Right lobe of liver (tissue), 4 donors: ENCODE results near the gene TMEM138.

ENCODE experiments used
- POLR2A ChIP-seq: fragments of 450-650 bp; IDR thresholded peaks from one replicate; pipeline ENCODE4 v1.6.1; 2017; ENCODE audit warnings: antibody characterized with exemption, mild to moderate bottlenecking
- TF ChIP-seq, protein P1 (sequence below), 4 donors: fragments of 200-600 bp in 3 of 4; fragments of 450-650 bp in 1 of 4; IDR thresholded peaks; one replicate each; pipeline versions ENCODE4 v1.5.1 to v1.8.0; 2016 to 2022; ENCODE audit warnings: antibody characterized with exemption in 4 of 4, mild to moderate bottlenecking in 2 of 4
- donor health status: DM: no; HTN: no; CAD: no.
- donor health status: DM: no; HTN: no; CAD: no.
- donor health status: DM: no; HTN: yes; CAD: no.

DNA sequence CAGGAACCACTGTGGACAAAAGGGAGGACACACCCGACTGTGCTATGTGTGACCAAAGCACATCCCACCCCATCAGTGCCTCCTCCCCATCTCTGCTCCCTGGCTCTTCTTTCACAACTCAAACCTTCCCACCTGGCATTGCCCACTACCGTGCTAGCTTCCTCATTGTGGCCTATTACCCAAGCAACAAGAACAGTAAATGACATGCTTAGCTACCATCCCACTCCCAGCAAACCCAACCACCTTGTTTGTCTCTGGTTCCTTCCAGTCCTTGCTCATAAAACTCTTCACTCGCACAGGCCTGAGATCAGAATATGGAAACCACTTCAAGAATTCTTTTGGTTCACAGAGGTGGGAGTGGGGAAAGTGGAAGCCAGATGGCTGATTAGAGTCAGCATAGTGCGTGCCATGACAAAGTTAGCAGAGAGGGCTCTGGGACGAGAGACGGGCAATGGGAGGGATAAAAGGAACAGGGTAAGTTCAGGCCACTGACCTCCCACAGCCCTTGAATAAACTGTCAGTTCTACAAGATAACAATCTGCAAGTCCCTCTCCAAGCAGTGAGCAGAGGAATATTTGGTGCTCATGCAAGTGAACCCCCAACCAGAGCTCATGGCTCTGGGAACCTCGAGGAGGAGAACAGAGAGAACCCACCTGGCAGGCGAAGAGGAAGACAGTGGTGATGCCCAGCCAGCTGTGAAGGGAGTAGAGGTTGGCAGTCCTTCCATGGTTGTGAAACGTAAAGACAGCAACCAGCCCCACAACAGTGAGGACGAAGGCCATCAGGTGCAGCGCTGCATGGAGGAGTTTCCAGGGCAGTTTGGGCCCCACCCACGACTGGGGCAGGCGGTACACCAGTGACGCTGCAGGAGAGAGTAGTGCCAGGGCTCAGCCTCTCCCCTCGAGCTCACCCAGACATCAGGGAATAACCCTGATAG lies 8.8 kb upstream of the TMEM138 start:
- TF ChIP-seq, protein P1, sequence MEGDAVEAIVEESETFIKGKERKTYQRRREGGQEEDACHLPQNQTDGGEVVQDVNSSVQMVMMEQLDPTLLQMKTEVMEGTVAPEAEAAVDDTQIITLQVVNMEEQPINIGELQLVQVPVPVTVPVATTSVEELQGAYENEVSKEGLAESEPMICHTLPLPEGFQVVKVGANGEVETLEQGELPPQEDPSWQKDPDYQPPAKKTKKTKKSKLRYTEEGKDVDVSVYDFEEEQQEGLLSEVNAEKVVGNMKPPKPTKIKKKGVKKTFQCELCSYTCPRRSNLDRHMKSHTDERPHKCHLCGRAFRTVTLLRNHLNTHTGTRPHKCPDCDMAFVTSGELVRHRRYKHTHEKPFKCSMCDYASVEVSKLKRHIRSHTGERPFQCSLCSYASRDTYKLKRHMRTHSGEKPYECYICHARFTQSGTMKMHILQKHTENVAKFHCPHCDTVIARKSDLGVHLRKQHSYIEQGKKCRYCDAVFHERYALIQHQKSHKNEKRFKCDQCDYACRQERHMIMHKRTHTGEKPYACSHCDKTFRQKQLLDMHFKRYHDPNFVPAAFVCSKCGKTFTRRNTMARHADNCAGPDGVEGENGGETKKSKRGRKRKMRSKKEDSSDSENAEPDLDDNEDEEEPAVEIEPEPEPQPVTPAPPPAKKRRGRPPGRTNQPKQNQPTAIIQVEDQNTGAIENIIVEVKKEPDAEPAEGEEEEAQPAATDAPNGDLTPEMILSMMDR (IDR thresholded peaks at IDR 0.05), result no peak
- TF ChIP-seq POLR2A, result no peak
